ENCODE measurements around the gene MXD4.
"Not testable (repeated sequence)": the region's sequence is repeated elsewhere in the genome, so short reads cannot be mapped to it uniquely, and the experiment has no call there.

MXD4 gene

GRCh38 chr4:2241003-2241402 is 20.9 kb downstream of the MXD4 start:
- TF ChIP-seq L3MBTL2 (conservative IDR thresholded peaks at IDR 0.05) = no peak
- TF ChIP-seq TARDBP (IDR thresholded peaks at IDR 0.05) = no peak
- no peak for TF ChIP-seq ARNT (IDR thresholded peaks at IDR 0.05)
- TF ChIP-seq ELF4 (IDR thresholded peaks at IDR 0.05) = no peak
- TF ChIP-seq NFRKB (IDR thresholded peaks at IDR 0.05) = no peak
- TF ChIP-seq FOXM1 (IDR thresholded peaks at IDR 0.05; ENCODE audit: borderline replicate concordance) = no peak
- TF ChIP-seq CTBP1 (IDR thresholded peaks at IDR 0.05; ENCODE audit: borderline replicate concordance) = no peak
- no peak for TF ChIP-seq LEF1 (IDR thresholded peaks at IDR 0.05; ENCODE audit: borderline replicate concordance)
- no peak for TF ChIP-seq ZNF384 (IDR thresholded peaks at IDR 0.05)
- TF ChIP-seq FOXK2 (IDR thresholded peaks at IDR 0.05) = no peak
- TF ChIP-seq SUZ12 (IDR thresholded peaks at IDR 0.05) = no peak
- TF ChIP-seq SP1 (IDR thresholded peaks at IDR 0.05) = no peak
- no peak for TF ChIP-seq PKNOX1 (IDR thresholded peaks at IDR 0.05)
- TF ChIP-seq FOXA1 (IDR thresholded peaks at IDR 0.05) = no peak
- TF ChIP-seq BHLHE40 (IDR thresholded peaks at IDR 0.05; ENCODE audit: borderline replicate concordance) = no peak
- no peak for TF ChIP-seq HDGF (IDR thresholded peaks at IDR 0.05; ENCODE audit: borderline replicate concordance)
- ChIA-PET CTCF (interaction anchor here (0.9 to 2.5 kb wide), 3 partner anchors 8 to 180 kb away, joined by 3 to 14 read pairs (median 4); no protein-coding TSS in a partner anchor), POLR2A (interaction anchor here (0.7 to 1.7 kb wide), 5 partner anchors 11 to 723 kb away, joined by 3 to 8 read pairs (median 4); partner anchors contain the start of genes GRK4, MXD4 and NOP14)
- DNase-seq (ENCODE audit: extremely low spot score) = no peak

- no peak for TF ChIP-seq L3MBTL2 (conservative IDR thresholded peaks at IDR 0.05)
- no peak for TF ChIP-seq ELF4 (IDR thresholded peaks at IDR 0.05)
- no peak for TF ChIP-seq CTBP1 (IDR thresholded peaks at IDR 0.05; ENCODE audit: borderline replicate concordance)
- TF ChIP-seq FOXA1 (IDR thresholded peaks at IDR 0.05) = no peak
- TF ChIP-seq TARDBP (IDR thresholded peaks at IDR 0.05) = no peak
- TF ChIP-seq SUZ12 (IDR thresholded peaks at IDR 0.05) = no peak
- no peak for TF ChIP-seq ARNT (IDR thresholded peaks at IDR 0.05)
- TF ChIP-seq LEF1 (IDR thresholded peaks at IDR 0.05; ENCODE audit: borderline replicate concordance) = no peak
- TF ChIP-seq FOXK2 (IDR thresholded peaks at IDR 0.05) = no peak
- TF ChIP-seq NFRKB (IDR thresholded peaks at IDR 0.05) = no peak
- no peak for TF ChIP-seq ZNF384 (IDR thresholded peaks at IDR 0.05)
- no peak for TF ChIP-seq PKNOX1 (IDR thresholded peaks at IDR 0.05)
- TF ChIP-seq HDGF (IDR thresholded peaks at IDR 0.05; ENCODE audit: borderline replicate concordance) = no peak
- no peak for TF ChIP-seq BHLHE40 (IDR thresholded peaks at IDR 0.05; ENCODE audit: borderline replicate concordance)
- no peak for TF ChIP-seq SP1 (IDR thresholded peaks at IDR 0.05)
- no peak for TF ChIP-seq FOXM1 (IDR thresholded peaks at IDR 0.05; ENCODE audit: borderline replicate concordance)
- DNase-seq (ENCODE audit: extremely low spot score) = no peak
- ChIA-PET POLR2A (interaction anchor here (0.9 kb wide), 1 partner anchor 231 kb away, joined by 3 read pairs; no protein-coding TSS in a partner anchor), CTCF (interaction anchor here (1.3 kb wide), 1 partner anchor 17 kb away, joined by 4 read pairs; no protein-coding TSS in a partner anchor)
These were observed 24.8 kb downstream of the MXD4 start for GRCh38 chr4:2236944-2237666.

GRCh38 chr4:2231082-2231481 is 30.8 kb downstream of the MXD4 start:
- no peak for TF ChIP-seq CTBP1 (IDR thresholded peaks at IDR 0.05; ENCODE audit: borderline replicate concordance)
- no peak for TF ChIP-seq SUZ12 (IDR thresholded peaks at IDR 0.05)
- no peak for TF ChIP-seq ELF4 (IDR thresholded peaks at IDR 0.05)
- no peak for TF ChIP-seq ZNF384 (IDR thresholded peaks at IDR 0.05)
- TF ChIP-seq PKNOX1 (IDR thresholded peaks at IDR 0.05) = no peak
- no peak for TF ChIP-seq SP1 (IDR thresholded peaks at IDR 0.05)
- TF ChIP-seq FOXM1 (IDR thresholded peaks at IDR 0.05; ENCODE audit: borderline replicate concordance) = no peak
- TF ChIP-seq NFRKB (IDR thresholded peaks at IDR 0.05) = no peak
- no peak for TF ChIP-seq FOXK2 (IDR thresholded peaks at IDR 0.05)
- no peak for TF ChIP-seq FOXA1 (IDR thresholded peaks at IDR 0.05)
- no peak for TF ChIP-seq TARDBP (IDR thresholded peaks at IDR 0.05)
- TF ChIP-seq LEF1 (IDR thresholded peaks at IDR 0.05; ENCODE audit: borderline replicate concordance) = no peak
- no peak for TF ChIP-seq HDGF (IDR thresholded peaks at IDR 0.05; ENCODE audit: borderline replicate concordance)
- no peak for DNase-seq (ENCODE audit: extremely low spot score)
- ChIA-PET POLR2A (no interaction called here), CTCF (no interaction called here)

- ChIA-PET POLR2A (interaction anchor here (1.2 kb wide), 1 partner anchor 16 kb away, joined by 3 read pairs; no protein-coding TSS in a partner anchor), CTCF (no interaction called here)
- TF ChIP-seq ARNT (IDR thresholded peaks at IDR 0.05) (no peak), LEF1 (IDR thresholded peaks at IDR 0.05; ENCODE audit: borderline replicate concordance) (no peak), PKNOX1 (IDR thresholded peaks at IDR 0.05) (no peak), SP1 (IDR thresholded peaks at IDR 0.05) (no peak), SUZ12 (IDR thresholded peaks at IDR 0.05) (no peak)
- DNase-seq (ENCODE audit: extremely low spot score) = no peak
These were observed 35.6 kb downstream of the MXD4 start for GRCh38 chr4:2226261-2226660.

GRCh38 chr4:2222838-2223237 is 39.1 kb downstream of the MXD4 start:
- POLR2A ChIA-PET = no interaction called here

GRCh38 chr4:2221378-2221777 is 40.5 kb downstream of the MXD4 start:
- DNase-seq (ENCODE audit: extremely low spot score) = not testable (repeated sequence)
- ChIA-PET POLR2A (interaction anchor here (2.4 kb wide), 1 partner anchor 19 kb away, joined by 8 read pairs; no protein-coding TSS in a partner anchor), CTCF (interaction anchor here (0.7 to 2.5 kb wide), 6 partner anchors 13 to 469 kb away, joined by 3 to 18 read pairs (median 4); no protein-coding TSS in a partner anchor)

More at GRCh38 chr4:2222838-2223237, 39.1 kb downstream of the MXD4 start:
- no peak for TF ChIP-seq ZNF384 (IDR thresholded peaks at IDR 0.05)
- no peak for TF ChIP-seq PKNOX1 (IDR thresholded peaks at IDR 0.05)
- TF ChIP-seq BHLHE40 (IDR thresholded peaks at IDR 0.05; ENCODE audit: borderline replicate concordance) = no peak
- no peak for TF ChIP-seq FOXA1 (IDR thresholded peaks at IDR 0.05)
- no peak for TF ChIP-seq HDGF (IDR thresholded peaks at IDR 0.05; ENCODE audit: borderline replicate concordance)
- TF ChIP-seq FOXM1 (IDR thresholded peaks at IDR 0.05; ENCODE audit: borderline replicate concordance) = no peak
- TF ChIP-seq ARNT (IDR thresholded peaks at IDR 0.05) = no peak
- TF ChIP-seq ELF4 (IDR thresholded peaks at IDR 0.05) = no peak
- no peak for TF ChIP-seq FOXK2 (IDR thresholded peaks at IDR 0.05)
- no peak for TF ChIP-seq NFRKB (IDR thresholded peaks at IDR 0.05)
- no peak for TF ChIP-seq LEF1 (IDR thresholded peaks at IDR 0.05; ENCODE audit: borderline replicate concordance)
- TF ChIP-seq SP1 (IDR thresholded peaks at IDR 0.05) = no peak
- TF ChIP-seq CTBP1 (IDR thresholded peaks at IDR 0.05; ENCODE audit: borderline replicate concordance) = no peak
- CTCF ChIA-PET = no interaction called here
- no peak for DNase-seq (ENCODE audit: extremely low spot score)
